GM12874 (cell line): ENCODE data around the gene TOR4A.

Source experiments
- CTCF ChIP-seq: IDR thresholded peaks from 2 replicates; pipeline ENCODE4 v1.5.1; 2011; ENCODE audit warnings: low read depth, mild to moderate bottlenecking, control low read depth, low read length, moderate library complexity; ENCODE audit not compliant: insufficient read depth

The TOR4A gene

GRCh38 chr9:137299203-137299565, 21.7 kb downstream of the TOR4A start:
- no peak for TF ChIP-seq CTCF

GRCh38 chr9:137299938-137300337, 22.4 kb downstream of the TOR4A start:
- no peak for TF ChIP-seq CTCF

GRCh38 chr9:137300567-137301080, 23.1 kb downstream of the TOR4A start:
- TF ChIP-seq CTCF, result no peak

DNA sequence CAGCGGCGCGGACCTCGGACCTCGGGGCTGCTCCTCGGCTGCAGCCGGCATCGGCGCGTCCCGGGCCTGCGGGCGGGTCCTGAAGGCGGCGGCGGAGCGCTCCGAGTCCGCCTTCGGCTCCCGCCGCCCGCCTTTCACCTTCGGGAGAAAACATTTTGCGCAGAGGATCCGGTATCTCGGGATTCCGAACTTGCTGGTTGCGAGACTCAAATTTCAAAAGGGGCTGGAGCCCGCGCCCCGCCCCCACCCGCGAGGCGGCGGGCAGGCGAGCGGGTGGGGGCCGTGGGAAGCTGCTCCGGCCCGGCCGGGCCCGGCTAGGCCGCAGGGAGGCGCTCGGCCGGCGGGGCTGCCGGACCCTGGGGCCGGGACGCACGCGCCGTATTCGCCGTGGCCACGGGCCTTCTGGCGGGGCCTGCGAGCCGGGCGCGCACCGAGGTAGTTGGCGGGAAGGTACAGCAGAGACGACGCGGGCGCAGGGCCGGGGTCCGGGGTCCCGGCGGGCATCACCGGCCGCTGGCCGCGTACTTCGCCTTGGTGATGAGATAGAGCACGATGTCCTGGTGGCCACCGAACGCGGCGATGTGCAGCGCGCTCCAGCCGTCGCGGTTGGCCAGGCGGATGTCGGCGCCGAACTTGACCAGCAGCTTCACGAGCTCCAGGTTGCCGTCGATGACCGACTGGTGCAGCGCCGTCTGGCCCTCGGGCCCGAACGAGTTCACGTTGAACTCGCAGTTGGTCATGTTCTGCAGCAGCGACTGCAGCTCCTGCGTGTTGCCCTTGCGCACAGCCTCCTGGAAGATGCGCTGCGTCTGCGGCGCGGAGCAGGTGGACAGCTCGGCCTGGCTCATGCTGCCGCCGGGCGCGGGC, 23.8 kb downstream of the TOR4A start:
- 0 out of 2 replicates have a peak, but pooled peaks have one; percentile 8 for TF ChIP-seq CTCF

GRCh38 chr9:137302118-137302448, 24.6 kb downstream of the TOR4A start, which contains the start of gene NRARP:
TSS of gene NRARP (minus strand) at chr9:137302271. CDS start at chr9:137301928, 343 bp downstream.
- TF ChIP-seq CTCF, result no peak

GRCh38 chr9:137302449-137303150, 25.1 kb downstream of the TOR4A start:
- peak; percentile 79 for TF ChIP-seq CTCF

DNA sequence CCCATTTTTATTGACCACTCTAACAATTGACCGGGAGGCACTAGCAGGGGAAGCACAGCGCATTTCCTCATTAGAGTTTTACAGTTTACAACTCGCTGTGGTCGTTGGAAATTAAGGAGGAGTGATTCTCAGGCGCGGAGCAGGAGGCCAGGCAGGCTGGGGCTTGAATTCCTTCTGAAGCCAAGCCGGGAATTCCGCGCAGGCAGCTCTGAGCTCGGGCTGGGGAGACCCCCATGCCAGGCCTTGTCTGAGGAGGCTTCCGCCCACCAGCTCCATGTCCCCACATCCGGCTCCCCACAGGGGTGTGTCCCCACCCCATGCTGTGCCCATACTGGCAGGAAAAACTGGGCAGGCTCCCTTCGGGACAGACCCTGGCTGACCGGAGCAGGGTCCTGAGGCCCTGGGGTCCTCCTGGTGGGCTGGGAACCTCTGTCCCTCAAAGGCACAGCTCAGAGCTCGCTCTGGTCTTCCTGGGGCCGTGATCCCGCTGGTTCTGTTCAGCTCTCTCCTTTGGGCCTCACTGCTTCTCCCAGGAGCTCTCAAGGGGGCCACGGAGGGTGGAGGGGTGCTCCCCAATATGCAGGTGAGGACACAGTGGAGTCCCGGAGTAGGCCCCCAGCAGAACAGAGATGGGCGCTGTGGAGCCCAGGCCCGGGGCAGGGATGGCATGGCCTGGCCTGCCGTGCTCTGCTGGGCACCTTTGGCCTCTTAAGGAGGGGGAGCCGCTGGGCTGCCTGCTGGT, 25.8 kb downstream of the TOR4A start:
- TF ChIP-seq CTCF, result no peak
